NB4 (cell line): ENCODE measurements around the gene SH3BP4.

Experiments
- CTCF ChIP-seq: IDR thresholded peaks from one replicate; pipeline ENCODE4 v1.5.1; 2012; ENCODE audit warnings: low read depth, low read length
- MAX ChIP-seq: IDR thresholded peaks from 2 replicates; pipeline ENCODE4 v1.6.1; 2011; ENCODE audit warnings: low read depth, low read length
- MYC ChIP-seq: IDR thresholded peaks from 2 replicates; pipeline ENCODE4 v1.6.1; 2011; ENCODE audit warnings: low read depth, low read length

- no peak for TF ChIP-seq MYC
- TF ChIP-seq CTCF: no peak
- TF ChIP-seq MAX: no peak
These were observed 60.3 kb downstream of the SH3BP4 start for GRCh38 chr2:235011929-235012631.
